Inflammatory macrophage treated with lipopolysaccharide for 4 hours (primary cell): ENCODE data around the gene HEXD.
"Not testable (repeated sequence)": the region's sequence is repeated elsewhere in the genome, so short reads cannot be mapped to it uniquely, and the experiment has no call there.

Experiments
- DNase-seq: peaks from one replicate; pipeline ENCODE4 v3.0.0-alpha.2; 2020

HEXD gene

GRCh38 chr17:82397449-82398335, 20.5 kb upstream of the HEXD start:
- DNase-seq, result no peak

- DNase-seq, result no peak
Measured at GRCh38 chr17:82399041-82399441, 19.1 kb upstream of the HEXD start.

- DNase-seq, result no peak
Measured at GRCh38 chr17:82399601-82400101, 18.5 kb upstream of the HEXD start.

GRCh38 chr17:82400206-82400605, 17.9 kb upstream of the HEXD start:
- peak; percentile 52 for DNase-seq

GRCh38 chr17:82400830-82401229, 17.3 kb upstream of the HEXD start:
- peak; percentile 74 for DNase-seq

GRCh38 chr17:82402865-82403264, 15.3 kb upstream of the HEXD start:
- no peak for DNase-seq

- DNase-seq, result no peak
Measured at GRCh38 chr17:82403662-82404660, 14.2 kb upstream of the HEXD start.

- no peak for DNase-seq
Measured at GRCh38 chr17:82405051-82405450, 13.1 kb upstream of the HEXD start.

- DNase-seq, result no peak
Measured at GRCh38 chr17:82406131-82406671, 11.9 kb upstream of the HEXD start.

- peak; percentile 23 for DNase-seq
Measured at GRCh38 chr17:82407255-82407654, 10.9 kb upstream of the HEXD start.

GRCh38 chr17:82408288-82408937, 9.7 kb upstream of the HEXD start:
- DNase-seq, result no peak

GRCh38 chr17:82408938-82409318, 9.2 kb upstream of the HEXD start:
- DNase-seq, result no peak

- DNase-seq, result no peak
Measured at GRCh38 chr17:82410014-82410716, 8.0 kb upstream of the HEXD start.

- DNase-seq, result no peak
Measured at GRCh38 chr17:82411396-82412053, 6.6 kb upstream of the HEXD start.

- not testable (repeated sequence) for DNase-seq
Measured at GRCh38 chr17:82412081-82412480, 6.1 kb upstream of the HEXD start.

- DNase-seq, result no peak
Measured at GRCh38 chr17:82412535-82413520, 5.3 kb upstream of the HEXD start.

GRCh38 chr17:82414548-82415281, 3.4 kb upstream of the HEXD start:
- peak; percentile 76 for DNase-seq

- no peak for DNase-seq
Measured at GRCh38 chr17:82415336-82415735, 2.8 kb upstream of the HEXD start.

- DNase-seq, result no peak
Measured at GRCh38 chr17:82415786-82416185, 2.4 kb upstream of the HEXD start.
